Memory B cell (primary cell): Measurements from ENCODE around the gene MAP2K4.

ENCODE experiments used
- ATAC-seq: fragments of 150-1000 bp; cut with Tn5 transposase; 2 replicates; pipeline ENCODE4 v1.10.0; 2021; ENCODE audit warnings: low read depth, mild to moderate bottlenecking, moderate library complexity
- DNase-seq, 2 donors: peaks; one replicate each; pipeline ENCODE4 v3.0.0; 2022; ENCODE audit warnings: low spot score in 2 of 2
- H3K27ac Mint-ChIP-seq: one replicate; pipeline ENCODE4 v1.8.0; 2022; ENCODE audit warnings: mild to moderate bottlenecking, moderate library complexity, mixed read lengths
- H3K27me3 Mint-ChIP-seq: one replicate; pipeline ENCODE4 v1.8.0; 2022; ENCODE audit warnings: mixed read lengths
- H3K36me3 Mint-ChIP-seq: one replicate; pipeline ENCODE4 v1.8.0; 2022; ENCODE audit warnings: mild to moderate bottlenecking, mixed read lengths
- H3K4me1 Mint-ChIP-seq: one replicate; pipeline ENCODE4 v1.8.0; 2022; ENCODE audit warnings: mixed read lengths
- H3K4me3 Mint-ChIP-seq: one replicate; pipeline ENCODE4 v1.8.0; 2022; ENCODE audit warnings: mild to moderate bottlenecking, moderate library complexity, mixed read lengths
- H3K9me3 Mint-ChIP-seq: one replicate; pipeline ENCODE4 v1.8.0; 2022; ENCODE audit warnings: mixed read lengths

MAP2K4 gene

DNA sequence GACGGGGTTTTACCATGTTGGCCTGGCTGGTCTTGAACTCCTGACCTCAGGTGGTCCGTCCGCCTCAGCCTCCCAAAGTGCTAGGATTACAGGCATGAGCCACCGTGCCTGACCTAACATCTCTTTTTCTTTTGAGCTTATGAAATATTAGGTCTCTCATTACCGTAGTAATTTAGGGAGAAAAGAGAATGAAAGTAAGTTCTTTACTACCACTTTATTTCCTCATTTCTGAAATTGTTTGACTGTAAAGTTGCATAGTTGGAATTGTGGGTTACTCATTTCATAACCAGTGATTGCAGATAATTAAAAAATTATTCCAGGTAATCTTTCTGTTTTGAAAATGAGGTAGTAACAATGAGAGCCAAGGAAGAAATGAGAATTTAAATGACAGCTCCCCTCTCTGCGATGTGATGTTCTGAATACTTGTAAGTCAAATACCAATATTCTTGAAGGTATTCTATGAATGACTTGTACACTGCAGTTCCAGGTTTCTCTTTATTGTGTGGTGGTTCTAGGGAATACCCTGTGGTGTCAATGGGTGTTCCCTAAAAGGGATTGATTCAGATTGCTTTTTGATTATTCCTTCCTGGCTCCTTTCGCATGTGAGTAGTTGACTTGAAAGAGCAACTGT is 28.3 kb downstream of the MAP2K4 start:
- no peak for ATAC-seq
- no peaks in the 10 kb centered on the region for H3K27me3 Mint-ChIP-seq
- H3K9me3 Mint-ChIP-seq: no peaks in the 10 kb centered on the region

DNA sequence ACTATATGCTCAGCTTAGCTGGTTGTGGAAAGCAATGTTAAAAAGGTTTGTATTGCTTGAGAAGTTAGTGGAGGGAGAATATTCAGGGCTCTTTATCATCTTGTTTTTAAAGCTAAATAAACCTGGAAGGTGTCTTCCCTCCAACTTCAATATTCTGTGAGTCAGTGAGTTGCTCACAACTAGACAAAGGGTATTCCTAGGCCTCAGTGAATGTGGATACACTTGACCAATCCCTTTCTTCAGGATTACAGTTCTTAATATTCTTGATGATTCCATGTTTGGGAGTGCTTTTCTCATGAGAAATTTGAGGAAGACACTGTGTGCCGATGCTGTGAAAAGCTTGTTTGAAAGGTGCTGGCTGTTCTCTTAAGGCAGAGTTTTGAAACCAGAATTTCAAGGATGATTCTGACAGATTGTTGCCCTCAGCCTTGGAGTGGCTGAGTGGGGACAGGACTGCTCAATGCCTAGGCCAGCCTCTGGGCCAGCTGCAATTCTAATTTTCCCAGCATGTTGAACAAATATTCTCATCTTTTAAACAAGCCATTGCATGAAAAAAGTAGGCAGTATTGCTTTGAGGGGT is 30.1 kb downstream of the MAP2K4 start:
- Mint-ChIP-seq H3K9me3 (no peaks in the 10 kb centered on the region), H3K27ac (no peak overlapping the region), H3K36me3 (no peaks in the 10 kb centered on the region), H3K27me3 (no peaks in the 10 kb centered on the region), H3K4me3 (no peak overlapping the region), H3K4me1 (peaks cover 43% of the 10 kb centered on the region)
- ATAC-seq (no peak), DNase-seq (no peak)

More for the DNA sequence above, 28.3 kb downstream of the MAP2K4 start:
- no peaks in the 10 kb centered on the region for H3K36me3 Mint-ChIP-seq
- peaks cover 50% of the 10 kb centered on the region for H3K4me1 Mint-ChIP-seq
- H3K4me3 Mint-ChIP-seq: no peak overlapping the region
- DNase-seq: no peak
- H3K27ac Mint-ChIP-seq: peak overlapping the region; percentile 43

DNA sequence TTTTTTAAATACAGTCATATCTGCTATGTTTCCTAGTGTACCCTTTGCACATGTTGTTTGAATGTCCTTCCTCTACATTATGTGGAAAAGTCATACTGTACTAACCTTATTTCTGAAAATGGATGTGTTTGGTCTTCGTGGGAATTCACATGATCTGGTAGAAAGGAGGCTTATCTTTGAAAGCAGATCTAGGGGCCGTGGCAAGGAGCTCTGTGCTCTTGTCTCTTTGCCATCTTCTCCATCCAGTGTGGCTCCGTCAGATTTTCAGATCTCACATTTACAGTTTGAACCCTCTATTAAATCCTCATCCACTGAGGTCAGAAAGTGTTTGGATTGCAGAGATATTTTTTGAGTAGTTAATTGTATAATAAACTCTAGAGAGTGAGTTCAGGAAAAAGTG is 32.9 kb downstream of the MAP2K4 start:
- H3K4me3 Mint-ChIP-seq: no peak overlapping the region
- no peaks in the 10 kb centered on the region for H3K27me3 Mint-ChIP-seq
- DNase-seq (no peak), ATAC-seq (no peak)
- H3K27ac Mint-ChIP-seq: no peak overlapping the region
- H3K4me1 Mint-ChIP-seq: peaks cover 32% of the 10 kb centered on the region
- H3K36me3 Mint-ChIP-seq: peaks cover 2% of the 10 kb centered on the region
- H3K9me3 Mint-ChIP-seq: no peaks in the 10 kb centered on the region

DNA sequence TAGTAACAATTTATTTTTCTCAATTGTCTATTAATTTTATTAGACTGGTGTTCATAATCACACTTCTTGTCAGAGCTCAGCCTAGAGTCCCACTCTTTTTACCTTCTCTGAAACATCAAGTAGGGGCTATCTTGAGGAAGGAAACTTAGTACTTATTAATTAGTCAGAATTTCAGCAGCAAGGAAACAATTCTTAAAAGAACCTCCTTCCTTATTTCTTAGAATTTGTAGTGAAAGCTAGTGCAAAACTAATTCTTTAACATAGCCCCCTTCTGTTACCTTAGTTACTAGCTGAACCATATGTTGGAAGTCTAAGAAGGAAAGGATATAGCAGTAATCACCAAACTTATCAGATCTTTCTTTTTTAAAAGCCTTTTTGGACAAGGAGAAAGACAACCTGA is 35.2 kb downstream of the MAP2K4 start:
- Mint-ChIP-seq H3K4me3 (no peak overlapping the region), H3K27ac (no peak overlapping the region), H3K4me1 (peaks cover 18% of the 10 kb centered on the region), H3K27me3 (no peaks in the 10 kb centered on the region), H3K36me3 (peaks cover 8% of the 10 kb centered on the region), H3K9me3 (no peaks in the 10 kb centered on the region)
- ATAC-seq (no peak), DNase-seq (no peak)

DNA sequence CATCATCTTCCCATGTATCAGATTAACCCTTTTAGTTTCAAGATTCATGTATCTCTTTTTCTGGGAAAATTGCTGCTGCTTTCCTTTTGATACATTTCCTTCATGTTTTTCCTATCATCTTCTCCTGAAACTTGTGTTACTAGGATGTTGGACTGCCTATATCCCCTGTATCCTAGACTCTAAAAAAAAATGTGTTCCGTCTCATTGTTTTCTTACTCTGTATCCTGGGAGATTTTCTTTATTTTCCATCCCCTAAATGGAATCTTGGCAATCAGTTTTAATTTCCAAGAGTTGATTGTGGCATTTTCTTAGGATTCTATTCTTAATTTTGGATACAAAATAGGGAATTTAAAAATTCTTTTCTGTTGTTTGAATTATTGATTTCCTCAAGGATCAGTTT is 36.8 kb downstream of the MAP2K4 start:
- DNase-seq (no peak), ATAC-seq (no peak)
- Mint-ChIP-seq H3K4me3 (no peak overlapping the region), H3K27ac (no peak overlapping the region), H3K36me3 (peaks cover 11% of the 10 kb centered on the region), H3K4me1 (peaks cover 13% of the 10 kb centered on the region), H3K27me3 (no peaks in the 10 kb centered on the region), H3K9me3 (no peaks in the 10 kb centered on the region)

DNA sequence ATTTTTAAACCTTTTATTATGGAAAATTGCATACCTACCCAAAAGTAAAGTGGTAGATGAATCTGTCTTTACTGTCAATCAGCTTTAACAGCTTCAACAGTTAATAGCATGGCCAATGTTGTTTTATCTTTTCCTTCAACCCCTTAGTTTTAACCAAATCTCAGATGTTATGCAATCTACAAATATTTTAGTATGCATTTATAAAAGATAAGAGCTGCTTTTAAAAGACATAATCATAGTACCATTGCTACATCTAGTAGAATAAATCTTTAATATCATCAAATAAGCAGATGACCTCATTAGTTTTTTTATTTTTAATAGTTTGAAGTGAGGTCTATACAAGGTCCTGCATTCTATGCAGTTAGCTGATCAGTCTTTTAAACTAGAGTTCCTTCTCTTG is 37.9 kb downstream of the MAP2K4 start:
- Mint-ChIP-seq H3K4me1 (peaks cover 9% of the 10 kb centered on the region), H3K36me3 (peaks cover 14% of the 10 kb centered on the region)

DNA sequence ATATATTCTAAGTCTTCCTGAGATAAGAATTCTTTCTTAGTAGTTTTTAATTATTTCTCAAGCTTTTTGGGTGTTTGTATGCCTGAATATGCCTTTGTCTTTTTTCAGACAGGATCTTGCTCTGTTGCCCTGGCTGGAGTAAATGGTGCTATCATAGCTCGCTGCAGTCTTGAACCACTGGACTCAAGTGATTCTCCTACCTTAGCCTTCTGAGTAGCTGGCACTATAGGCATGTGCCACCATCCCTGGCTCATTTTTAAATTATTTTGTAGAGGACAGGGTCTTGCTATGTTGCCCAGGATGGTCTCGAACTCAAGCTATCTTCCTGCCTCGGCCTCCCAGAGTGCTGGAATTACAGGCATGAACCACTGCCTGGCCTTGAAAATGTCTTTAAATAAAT is 41.6 kb downstream of the MAP2K4 start:
- ATAC-seq (no peak), DNase-seq (no peak)
- peaks cover 24% of the 10 kb centered on the region for H3K36me3 Mint-ChIP-seq
- H3K4me3 Mint-ChIP-seq: no peak overlapping the region
- peaks cover 3% of the 10 kb centered on the region for H3K4me1 Mint-ChIP-seq
- no peaks in the 10 kb centered on the region for H3K9me3 Mint-ChIP-seq
- H3K27ac Mint-ChIP-seq: no peak overlapping the region
- H3K27me3 Mint-ChIP-seq: no peaks in the 10 kb centered on the region

More for the DNA sequence above, 37.9 kb downstream of the MAP2K4 start:
- no peak overlapping the region for H3K27ac Mint-ChIP-seq
- no peaks in the 10 kb centered on the region for H3K9me3 Mint-ChIP-seq
- ATAC-seq (no peak), DNase-seq (no peak)
- no peaks in the 10 kb centered on the region for H3K27me3 Mint-ChIP-seq
- H3K4me3 Mint-ChIP-seq: no peak overlapping the region

DNA sequence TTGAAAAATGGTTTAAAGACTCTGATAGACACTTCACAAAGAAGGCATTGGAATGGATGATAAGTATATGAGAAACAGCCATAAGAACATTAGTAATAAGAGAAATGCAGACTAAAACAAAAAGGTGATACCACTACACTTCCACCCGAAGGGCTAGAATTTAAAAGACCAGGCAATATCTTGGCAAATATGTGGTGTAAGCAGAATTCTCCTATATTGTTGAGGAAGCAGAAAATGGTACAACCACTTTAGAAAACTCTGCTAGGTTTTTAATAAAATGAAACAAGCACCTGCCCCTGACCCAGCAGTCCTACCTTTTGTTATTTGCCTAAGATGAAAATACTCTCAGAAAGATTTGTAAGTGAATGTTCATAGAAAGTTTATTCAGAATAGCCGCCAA is 43.7 kb downstream of the MAP2K4 start:
- H3K9me3 Mint-ChIP-seq: no peaks in the 10 kb centered on the region
- H3K4me3 Mint-ChIP-seq: no peak overlapping the region
- no peak overlapping the region for H3K27ac Mint-ChIP-seq
- no peak for DNase-seq
- no peaks in the 10 kb centered on the region for H3K27me3 Mint-ChIP-seq
- ATAC-seq: no peak
- H3K4me1 Mint-ChIP-seq: peaks cover 3% of the 10 kb centered on the region
- H3K36me3 Mint-ChIP-seq: peaks cover 24% of the 10 kb centered on the region

DNA sequence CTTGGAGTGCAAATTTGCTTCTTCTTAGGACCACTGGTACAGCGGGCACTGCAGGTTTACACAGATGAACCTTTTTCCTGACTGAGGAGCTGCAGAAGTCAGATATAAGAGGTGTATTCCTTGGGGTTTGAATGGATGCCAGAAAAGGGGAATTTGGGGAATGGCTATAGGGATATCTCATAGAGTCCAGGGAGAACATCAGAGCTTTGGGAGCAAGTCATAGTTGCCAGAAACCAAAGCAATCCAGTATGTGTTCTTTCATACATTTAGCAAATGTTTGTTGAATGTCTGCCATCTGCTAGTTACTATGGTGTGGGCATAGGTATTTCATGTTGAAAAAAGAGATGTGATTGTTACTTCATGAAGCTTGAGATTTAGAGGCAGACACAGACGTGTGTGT is 46.8 kb downstream of the MAP2K4 start:
- Mint-ChIP-seq H3K4me1 (no peaks in the 10 kb centered on the region), H3K4me3 (no peak overlapping the region), H3K27me3 (no peaks in the 10 kb centered on the region), H3K27ac (no peak overlapping the region), H3K9me3 (no peaks in the 10 kb centered on the region), H3K36me3 (peaks cover 15% of the 10 kb centered on the region)
- DNase-seq: no peak
- ATAC-seq: no peak

DNA sequence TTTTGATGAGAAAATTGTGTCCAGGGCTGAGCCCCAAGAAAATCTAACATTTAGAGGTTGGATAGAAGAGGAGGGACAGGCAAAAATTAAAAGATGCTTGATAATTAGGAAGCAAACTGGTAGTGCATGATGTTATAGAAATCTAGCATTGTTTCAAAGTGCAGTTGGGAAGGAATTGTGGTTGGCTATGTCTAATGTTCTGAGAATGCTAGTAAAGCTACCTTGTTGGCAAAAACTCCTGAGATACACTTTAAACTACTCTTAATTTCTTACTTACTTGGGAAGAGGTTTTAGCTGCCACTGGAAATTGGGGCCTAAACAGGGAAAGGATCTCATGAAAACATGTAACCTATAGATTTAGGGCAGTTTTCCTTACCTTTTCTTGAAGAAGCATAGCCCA is 48.3 kb downstream of the MAP2K4 start:
- peaks cover 16% of the 10 kb centered on the region for H3K36me3 Mint-ChIP-seq

DNA sequence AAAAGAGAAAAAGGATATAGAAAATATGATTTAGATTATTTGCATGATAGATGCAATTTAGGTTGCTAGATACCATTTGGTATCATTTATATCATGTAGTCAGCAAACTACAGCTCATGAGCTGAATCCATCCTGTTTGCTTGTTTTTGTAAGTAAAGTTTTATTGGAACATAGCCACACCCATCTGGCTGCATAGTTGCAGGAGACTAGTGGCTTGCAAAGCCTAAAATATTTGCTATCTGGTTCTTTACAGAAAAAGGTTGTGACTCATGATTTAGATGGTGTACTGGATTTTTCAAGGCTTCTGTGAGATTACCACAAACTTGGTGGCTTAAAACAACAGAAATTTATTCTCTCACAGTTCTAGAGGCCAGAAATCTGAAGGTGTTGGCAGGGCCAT is 49.9 kb downstream of the MAP2K4 start:
- peaks cover 4% of the 10 kb centered on the region for H3K4me1 Mint-ChIP-seq
- DNase-seq (no peak), ATAC-seq (no peak)
- H3K9me3 Mint-ChIP-seq: no peaks in the 10 kb centered on the region
- peaks cover 21% of the 10 kb centered on the region for H3K36me3 Mint-ChIP-seq
- H3K27ac Mint-ChIP-seq: no peak overlapping the region
- no peaks in the 10 kb centered on the region for H3K27me3 Mint-ChIP-seq
- no peak overlapping the region for H3K4me3 Mint-ChIP-seq

More for the DNA sequence above, 48.3 kb downstream of the MAP2K4 start:
- Mint-ChIP-seq H3K27ac (no peak overlapping the region), H3K27me3 (no peaks in the 10 kb centered on the region), H3K4me3 (no peak overlapping the region), H3K9me3 (no peaks in the 10 kb centered on the region), H3K4me1 (no peaks in the 10 kb centered on the region)
- ATAC-seq (no peak), DNase-seq (no peak)

DNA sequence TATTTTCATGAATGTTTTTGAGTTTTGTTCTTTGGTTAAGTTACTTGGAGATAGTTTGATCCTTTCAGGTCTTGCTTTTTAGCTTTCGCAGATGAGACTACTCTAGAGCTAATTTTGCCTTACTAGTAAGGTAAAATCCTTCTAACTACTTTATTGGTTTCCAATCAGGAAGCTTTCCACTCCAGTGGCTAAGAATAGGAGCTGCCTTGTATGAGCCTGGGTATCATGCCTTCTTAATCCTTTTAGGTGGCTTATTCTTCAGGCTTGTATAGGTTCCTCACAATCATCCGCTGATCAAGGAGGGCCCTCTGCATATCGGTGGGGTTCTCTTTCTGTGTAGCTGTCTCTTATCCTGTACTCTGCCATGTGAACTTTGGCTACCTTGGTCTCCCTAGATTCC is 53.7 kb downstream of the MAP2K4 start:
- no peak overlapping the region for H3K27ac Mint-ChIP-seq
- H3K9me3 Mint-ChIP-seq: no peaks in the 10 kb centered on the region
- H3K27me3 Mint-ChIP-seq: no peaks in the 10 kb centered on the region
- H3K4me3 Mint-ChIP-seq: no peak overlapping the region
- DNase-seq (no peak), ATAC-seq (no peak)
- peaks cover 40% of the 10 kb centered on the region for H3K36me3 Mint-ChIP-seq
- peaks cover 4% of the 10 kb centered on the region for H3K4me1 Mint-ChIP-seq

DNA sequence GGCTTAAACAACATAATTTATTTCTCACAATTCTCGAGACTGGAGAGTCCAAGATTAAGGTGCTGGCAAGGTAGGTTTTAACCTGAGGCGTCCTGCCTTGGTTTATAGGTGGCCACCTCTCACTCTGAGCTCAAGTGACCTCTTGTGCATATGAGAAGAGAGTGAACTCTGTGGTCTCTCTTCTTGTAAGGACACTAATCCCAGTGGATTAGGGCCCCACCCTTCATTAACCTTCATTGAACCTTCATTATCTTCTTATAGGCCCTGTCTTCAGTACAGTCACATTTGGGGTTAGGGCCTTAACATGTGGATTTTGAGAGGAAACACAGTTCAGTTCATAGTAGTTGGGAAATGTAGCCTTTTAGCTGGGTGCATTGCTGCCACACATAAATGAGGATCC is 57.1 kb downstream of the MAP2K4 start:
- Mint-ChIP-seq H3K27ac (no peak overlapping the region), H3K4me1 (peaks cover 4% of the 10 kb centered on the region), H3K4me3 (no peak overlapping the region), H3K27me3 (no peaks in the 10 kb centered on the region), H3K9me3 (no peaks in the 10 kb centered on the region), H3K36me3 (peaks cover 58% of the 10 kb centered on the region)
- DNase-seq (no peak), ATAC-seq (no peak)

DNA sequence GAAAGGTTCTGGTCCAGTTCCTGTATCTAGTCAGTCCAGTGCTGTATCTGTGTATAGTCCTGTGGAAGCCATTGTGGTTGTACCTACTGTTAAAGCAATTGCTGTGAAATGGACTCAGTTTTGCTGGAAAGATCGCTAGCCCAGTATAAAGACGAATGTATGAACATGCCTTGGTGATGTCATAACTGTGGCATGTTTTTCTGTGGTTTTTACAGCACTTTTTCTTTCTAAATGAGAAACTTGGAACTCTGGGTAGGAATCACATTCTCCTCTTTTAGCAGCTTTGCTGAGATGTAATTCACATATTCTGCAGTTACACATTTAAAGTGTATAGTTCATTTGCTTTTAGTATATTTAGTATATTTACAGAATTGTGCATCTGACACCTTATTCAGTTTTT is 58.1 kb downstream of the MAP2K4 start:
- ATAC-seq (no peak), DNase-seq (no peak)
- H3K36me3 Mint-ChIP-seq: peaks cover 57% of the 10 kb centered on the region
- no peak overlapping the region for H3K27ac Mint-ChIP-seq
- H3K27me3 Mint-ChIP-seq: no peaks in the 10 kb centered on the region
- H3K4me3 Mint-ChIP-seq: no peak overlapping the region
- peaks cover 4% of the 10 kb centered on the region for H3K4me1 Mint-ChIP-seq
- H3K9me3 Mint-ChIP-seq: no peaks in the 10 kb centered on the region

DNA sequence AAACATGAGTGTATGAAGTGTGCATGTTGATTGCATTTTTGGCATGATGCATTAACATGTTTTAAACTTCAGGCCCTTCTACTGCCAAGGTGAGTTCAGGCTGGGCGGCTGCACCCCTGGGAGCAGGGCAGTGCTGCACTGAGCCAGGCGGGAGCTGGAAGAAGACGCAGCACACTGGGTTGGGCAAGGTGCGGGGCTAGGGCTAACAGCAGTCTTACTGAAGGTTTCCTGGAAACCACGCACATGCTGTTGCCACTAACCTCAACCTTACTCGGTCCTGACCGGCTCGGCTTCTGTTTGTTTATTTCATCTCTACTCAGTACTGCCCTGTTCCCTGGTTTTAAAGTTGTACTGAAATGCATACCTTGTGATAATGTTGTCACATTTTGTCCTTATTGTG is 61.0 kb downstream of the MAP2K4 start:
- ATAC-seq: no peak
- H3K4me1 Mint-ChIP-seq: peaks cover 3% of the 10 kb centered on the region
- H3K27ac Mint-ChIP-seq: no peak overlapping the region
- no peaks in the 10 kb centered on the region for H3K27me3 Mint-ChIP-seq
- H3K4me3 Mint-ChIP-seq: no peak overlapping the region
- H3K36me3 Mint-ChIP-seq: peaks cover 54% of the 10 kb centered on the region
- no peak for DNase-seq
- H3K9me3 Mint-ChIP-seq: no peaks in the 10 kb centered on the region
